ENCODE measurements around the gene TMTC4.
A peak's percentile ranks its signal among the peaks of the same experiment; 100 is the strongest.
"Not testable (repeated sequence)": the region's sequence is repeated elsewhere in the genome, so short reads cannot be mapped to it uniquely, and the experiment has no call there.

The TMTC4 gene

GRCh38 chr13:100588331-100589177 lies 86.0 kb downstream of the TMTC4 start, which contains the start of gene GGACT:
Gene GGACT (minus strand): TSS chr13:100588789. CDS start chr13:100532591, 56,198 bp downstream.
- peak; percentile 69 to 76 for DNase-seq (ENCODE audit: low read depth in 2 of 2)

GRCh38 chr13:100584896-100585295 lies 89.7 kb downstream of the TMTC4 start:
- no peak for DNase-seq (ENCODE audit: low read depth in 2 of 2)

- no peak for DNase-seq (ENCODE audit: low read depth in 2 of 2)
Observed at GRCh38 chr13:100581504-100581903, 93.1 kb downstream of the TMTC4 start.

DNA sequence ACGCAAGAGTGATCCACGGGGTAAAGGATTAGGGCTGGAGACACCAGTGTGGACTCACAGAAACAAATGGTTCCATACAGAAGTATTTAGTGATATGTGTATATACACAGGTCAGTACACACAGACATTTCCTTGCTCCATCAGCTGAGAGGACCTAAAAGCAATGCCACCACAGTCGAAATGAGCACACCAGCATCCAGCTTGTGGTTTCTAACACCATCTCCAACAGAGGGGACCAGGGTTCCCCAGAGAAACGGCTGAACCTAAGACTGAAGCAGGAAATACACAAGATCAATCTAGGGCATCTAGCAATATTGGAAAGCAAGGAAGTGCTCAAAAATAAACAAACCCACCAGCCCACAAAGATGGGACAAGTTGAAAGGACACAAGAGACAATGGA lies 93.6 kb downstream of the TMTC4 start:
- DNase-seq (ENCODE audit: low read depth in 2 of 2) = no peak

- no peak for DNase-seq (ENCODE audit: low read depth in 2 of 2)
Observed at GRCh38 chr13:100580045-100580444, 94.5 kb downstream of the TMTC4 start.

GRCh38 chr13:100577239-100577638 lies 97.4 kb downstream of the TMTC4 start:
- DNase-seq (ENCODE audit: low read depth in 2 of 2) = not testable (repeated sequence)

GRCh38 chr13:100573121-100573520 lies 101.5 kb downstream of the TMTC4 start:
- peak; percentile 46 to 58 for DNase-seq (ENCODE audit: low read depth in 2 of 2)

DNA sequence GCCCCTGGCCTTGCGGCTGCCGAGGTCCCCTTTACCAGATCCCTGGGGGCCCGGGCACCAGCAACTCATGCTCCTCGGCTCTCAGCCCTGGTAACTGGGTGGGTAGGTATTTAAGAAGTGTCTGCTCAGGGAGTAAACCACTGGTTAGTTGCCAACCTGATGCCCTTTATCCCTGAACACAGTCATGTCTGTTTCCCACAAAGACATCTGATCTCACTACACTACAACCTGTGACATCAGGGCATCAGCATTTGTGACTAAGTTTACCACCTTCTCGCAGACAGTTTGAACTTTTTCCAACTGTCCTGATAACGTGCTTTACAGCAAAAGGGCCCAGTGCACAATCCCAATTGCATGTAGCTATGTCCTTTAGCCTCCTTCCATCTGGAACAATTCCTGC lies 108.1 kb downstream of the TMTC4 start:
- DNase-seq (ENCODE audit: low read depth in 2 of 2) = no peak

GRCh38 chr13:100565286-100565685 lies 109.3 kb downstream of the TMTC4 start:
- no peak for DNase-seq (ENCODE audit: low read depth in 2 of 2)

DNA sequence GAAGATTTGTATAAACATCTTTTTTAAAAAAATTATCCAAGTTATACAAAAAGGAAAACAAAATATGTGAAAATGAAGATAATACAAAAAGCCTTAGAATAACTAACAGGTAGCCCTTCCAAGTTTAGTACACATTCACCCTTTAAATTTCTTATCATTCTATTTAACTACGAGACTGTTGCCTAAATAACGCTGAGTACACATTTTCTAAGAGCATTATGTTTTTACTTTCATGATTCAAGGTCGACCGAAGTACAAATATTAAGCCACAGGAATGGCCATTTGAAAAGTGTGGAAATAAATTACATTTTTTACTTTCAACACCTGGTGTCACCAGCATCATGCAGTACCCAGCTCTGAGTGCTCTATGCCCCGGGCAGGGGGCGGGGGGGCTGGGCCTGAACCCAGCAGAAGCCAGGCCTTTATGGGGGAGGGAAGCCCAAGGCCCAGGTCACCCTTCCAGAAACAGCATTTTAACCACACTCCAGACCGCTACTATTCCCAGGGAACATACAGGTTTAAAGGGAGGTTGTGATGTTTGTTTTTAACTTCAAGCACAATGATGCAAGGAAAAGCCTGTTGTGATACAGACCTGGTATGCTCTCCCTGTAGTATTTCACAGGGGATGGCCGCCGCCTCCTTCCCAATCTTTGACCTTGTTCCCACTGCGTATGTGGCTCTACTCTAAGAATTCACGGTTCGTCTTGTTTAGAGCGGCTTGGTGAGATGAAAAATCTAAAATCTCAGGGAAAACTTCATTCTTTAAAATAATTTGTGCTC lies 110.0 kb downstream of the TMTC4 start:
- no peak for DNase-seq (ENCODE audit: low read depth in 2 of 2)

DNA sequence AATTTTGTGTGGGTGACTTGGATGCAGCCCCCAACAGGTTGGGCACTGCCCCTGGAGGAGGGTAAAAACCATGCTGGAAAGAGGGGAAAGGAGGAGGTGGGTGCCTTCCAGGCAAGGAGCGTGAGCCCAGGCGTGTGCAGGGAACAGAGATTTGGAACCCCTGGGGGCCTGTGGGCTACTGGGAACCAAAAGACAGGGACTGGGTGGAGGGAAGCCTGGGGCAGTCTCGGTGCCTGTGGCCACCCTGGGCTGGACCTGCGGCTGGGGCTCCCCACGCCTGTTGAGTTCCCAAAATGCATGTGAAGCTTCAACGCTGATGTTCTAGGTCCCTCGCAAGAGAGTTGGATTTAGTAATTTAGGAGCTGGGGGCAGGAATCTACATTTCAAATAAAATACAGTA lies 110.8 kb downstream of the TMTC4 start:
- DNase-seq (ENCODE audit: low read depth in 2 of 2) = no peak

GRCh38 chr13:100561599-100562204 lies 112.9 kb downstream of the TMTC4 start:
- no peak for DNase-seq (ENCODE audit: low read depth in 2 of 2)

DNA sequence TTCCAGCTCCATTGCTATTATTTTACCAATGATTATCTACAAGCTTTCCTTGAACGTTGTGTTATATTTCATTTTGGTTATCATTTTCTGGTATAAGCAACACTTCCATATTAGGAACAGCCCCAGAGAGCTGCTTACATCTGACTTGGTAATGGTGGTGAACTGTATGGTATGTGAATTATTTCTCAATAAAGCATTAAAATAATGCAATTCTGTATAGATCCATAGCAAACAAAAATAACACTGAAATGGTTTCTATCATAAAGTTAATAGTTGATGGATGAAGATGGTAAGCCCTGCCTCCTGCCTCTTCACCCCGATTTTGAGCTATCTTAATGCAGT lies 113.5 kb downstream of the TMTC4 start:
- DNase-seq (ENCODE audit: low read depth in 2 of 2) = no peak

DNA sequence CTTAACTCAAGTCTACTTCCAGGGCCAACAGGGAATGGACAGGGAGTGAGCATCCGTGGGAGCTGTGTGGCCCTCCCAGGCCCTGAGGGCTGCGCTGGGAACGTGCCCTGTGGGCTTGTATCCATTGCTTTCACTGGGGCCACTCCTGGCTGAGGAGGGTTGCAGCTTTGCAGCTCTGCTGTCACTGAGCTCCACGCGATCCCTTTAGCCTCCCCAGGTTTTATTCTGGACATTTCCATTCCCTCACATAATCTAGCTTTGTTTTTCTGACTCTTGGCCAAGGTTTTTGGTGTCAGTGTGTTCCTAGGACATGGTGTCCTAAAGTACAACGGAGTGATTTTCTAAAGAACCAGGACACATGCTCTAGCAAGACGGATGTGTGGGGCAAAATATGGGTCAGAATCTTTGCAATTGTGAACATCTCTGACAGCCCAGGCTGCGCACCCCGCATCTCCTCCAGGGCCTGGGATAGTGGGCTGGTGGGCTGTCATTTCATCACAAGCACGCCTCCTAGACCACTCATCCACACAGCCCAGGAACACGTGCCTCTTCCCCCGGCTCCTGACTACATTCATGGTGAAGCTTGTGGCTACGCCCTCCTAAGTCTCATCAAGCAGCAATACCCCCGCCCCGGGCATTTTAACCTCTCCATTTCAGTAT lies 114.0 kb downstream of the TMTC4 start:
- no peak for DNase-seq (ENCODE audit: low read depth in 2 of 2)

DNA sequence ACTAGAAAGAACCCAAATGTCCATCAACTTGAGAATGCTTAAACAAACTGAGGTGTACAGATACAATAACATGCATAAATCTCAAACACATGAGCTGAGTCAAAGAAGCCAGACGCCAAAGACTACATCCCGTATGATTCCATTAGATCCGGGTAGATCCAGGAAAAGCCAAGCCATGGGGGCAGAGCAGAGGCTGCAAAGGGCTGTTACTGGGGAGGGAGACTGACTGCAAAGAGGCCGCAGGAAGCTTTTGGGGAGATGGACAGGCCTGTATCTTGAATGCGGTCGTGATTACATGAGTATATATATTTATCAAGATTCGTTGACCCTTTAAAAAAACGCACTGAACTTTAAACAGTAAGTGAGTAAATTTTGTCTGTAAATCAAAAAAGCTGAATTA lies 114.7 kb downstream of the TMTC4 start:
- no peak for DNase-seq (ENCODE audit: low read depth in 2 of 2)
